ENCODE data around the gene LRBA. TPM values are rescaled to one million over a fixed set of nuclear protein-coding genes. Genes with fewer than 3 reads are reported as not detected.

Gene LRBA
- total and polyA plus RNA-seq, 2 of the 4 experiments (the other 2 are of a cell fraction): 10.2 to 51.6 TPM

DNA sequence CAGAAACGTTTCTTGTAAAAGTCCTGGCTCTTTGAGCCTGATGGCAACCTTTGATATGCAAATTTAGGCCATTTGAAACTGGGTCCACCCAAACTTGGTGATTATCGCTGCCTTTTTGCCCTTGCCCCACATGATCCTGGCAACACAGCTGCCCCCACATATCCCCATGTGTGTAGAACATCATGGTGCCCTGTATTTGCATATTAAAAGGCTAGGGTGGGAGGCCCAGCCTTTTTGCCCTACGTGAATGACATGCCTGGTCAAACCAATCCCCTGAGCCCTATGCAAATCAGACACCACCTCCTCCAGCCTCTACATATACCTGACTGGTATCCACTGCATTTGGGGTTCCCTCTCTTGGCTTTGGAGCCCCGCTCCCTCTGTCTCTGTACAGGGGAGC lies 230.8 kb downstream of the LRBA start:
- BruUV-seq (replicated peaks): no TSS peak
- no peak overlapping the region for H4K5ac ChIP-seq (ENCODE audit: low read depth, low read length)
- H3K4me3 ChIP-seq (ENCODE audit: insufficient read depth, low read depth, low read length): no peak overlapping the region
- H4K91ac ChIP-seq (ENCODE audit: insufficient read depth, low read depth, low read length): no peak overlapping the region
- H2AK5ac ChIP-seq (ENCODE audit: low read depth, low read length): no peak overlapping the region
- no peak overlapping the region for H2BK120ac ChIP-seq (ENCODE audit: low read depth, low read length)
- H3K27me3 ChIP-seq (ENCODE audit: control insufficient read depth, insufficient read depth, low read length): no peaks in the 10 kb centered on the region
- no peak overlapping the region for H3K23ac ChIP-seq (ENCODE audit: low read depth, low read length)
- H3K56ac ChIP-seq (ENCODE audit: extremely low read depth, insufficient read depth, low read length): no peak overlapping the region
- H3K9me3 ChIP-seq (ENCODE audit: control insufficient read depth, insufficient read depth, low read length): no peaks in the 10 kb centered on the region
- ChIA-PET CTCF (no interaction called here), POLR2A (ENCODE audit: unreplicated experiment) (no interaction called here)
- no peak overlapping the region for H3K4me2 ChIP-seq (ENCODE audit: low read depth, low read length)
- no peak overlapping the region for H3K4ac ChIP-seq (ENCODE audit: low read depth, low read length)
- H3K9me1 ChIP-seq (ENCODE audit: insufficient read depth, low read length): no peaks in the 10 kb centered on the region; the same call in 1 of the 2 replicates
- H2BK15ac ChIP-seq (ENCODE audit: low read depth, low read length): no peak overlapping the region
- intact Hi-C loops (cut with micrococcal nuclease) (no loop called here), dilution Hi-C loops (cut with HindIII; ENCODE audit: low sequenced_read_pairs, unreplicated experiment) (no loop called here), in situ Hi-C loops (cut with MboI; ENCODE audit: low sequenced_read_pairs) (no loop called here)
- TF ChIP-seq RAD21 (IDR thresholded peaks at IDR 0.05; ENCODE audit: low read length): no peak
- no peak for TF ChIP-seq RFX5 (IDR thresholded peaks at IDR 0.05; ENCODE audit: low read depth, low read length)
- TF ChIP-seq MAFK (IDR thresholded peaks at IDR 0.05; ENCODE audit: low read depth, low read length): no peak
- no peak for TF ChIP-seq RCOR1 (IDR thresholded peaks at IDR 0.05; ENCODE audit: insufficient replicate concordance, low read length)
- TF ChIP-seq, protein P1, sequence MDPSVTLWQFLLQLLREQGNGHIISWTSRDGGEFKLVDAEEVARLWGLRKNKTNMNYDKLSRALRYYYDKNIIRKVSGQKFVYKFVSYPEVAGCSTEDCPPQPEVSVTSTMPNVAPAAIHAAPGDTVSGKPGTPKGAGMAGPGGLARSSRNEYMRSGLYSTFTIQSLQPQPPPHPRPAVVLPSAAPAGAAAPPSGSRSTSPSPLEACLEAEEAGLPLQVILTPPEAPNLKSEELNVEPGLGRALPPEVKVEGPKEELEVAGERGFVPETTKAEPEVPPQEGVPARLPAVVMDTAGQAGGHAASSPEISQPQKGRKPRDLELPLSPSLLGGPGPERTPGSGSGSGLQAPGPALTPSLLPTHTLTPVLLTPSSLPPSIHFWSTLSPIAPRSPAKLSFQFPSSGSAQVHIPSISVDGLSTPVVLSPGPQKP (IDR thresholded peaks at IDR 0.05; ENCODE audit: borderline replicate concordance, low read depth, low read length): no peak
- no peak for TF ChIP-seq NFE2L2 (IDR thresholded peaks at IDR 0.05; ENCODE audit: low read depth, low read length)
- TF ChIP-seq, protein P2, sequence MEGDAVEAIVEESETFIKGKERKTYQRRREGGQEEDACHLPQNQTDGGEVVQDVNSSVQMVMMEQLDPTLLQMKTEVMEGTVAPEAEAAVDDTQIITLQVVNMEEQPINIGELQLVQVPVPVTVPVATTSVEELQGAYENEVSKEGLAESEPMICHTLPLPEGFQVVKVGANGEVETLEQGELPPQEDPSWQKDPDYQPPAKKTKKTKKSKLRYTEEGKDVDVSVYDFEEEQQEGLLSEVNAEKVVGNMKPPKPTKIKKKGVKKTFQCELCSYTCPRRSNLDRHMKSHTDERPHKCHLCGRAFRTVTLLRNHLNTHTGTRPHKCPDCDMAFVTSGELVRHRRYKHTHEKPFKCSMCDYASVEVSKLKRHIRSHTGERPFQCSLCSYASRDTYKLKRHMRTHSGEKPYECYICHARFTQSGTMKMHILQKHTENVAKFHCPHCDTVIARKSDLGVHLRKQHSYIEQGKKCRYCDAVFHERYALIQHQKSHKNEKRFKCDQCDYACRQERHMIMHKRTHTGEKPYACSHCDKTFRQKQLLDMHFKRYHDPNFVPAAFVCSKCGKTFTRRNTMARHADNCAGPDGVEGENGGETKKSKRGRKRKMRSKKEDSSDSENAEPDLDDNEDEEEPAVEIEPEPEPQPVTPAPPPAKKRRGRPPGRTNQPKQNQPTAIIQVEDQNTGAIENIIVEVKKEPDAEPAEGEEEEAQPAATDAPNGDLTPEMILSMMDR (conservative IDR thresholded peaks at IDR 0.05; ENCODE audit: low read depth, low read length): no peak
- no peak for TF ChIP-seq MAZ (IDR thresholded peaks at IDR 0.05; ENCODE audit: borderline replicate concordance, low read depth, low read length)
- no peak overlapping the region for H2BK5ac ChIP-seq (ENCODE audit: low read depth, low read length, poor library complexity, severe bottlenecking)
- no peak overlapping the region for H4K8ac ChIP-seq (ENCODE audit: low read depth in 2 of 2, low read length in 2 of 2)
- H2BK20ac ChIP-seq (ENCODE audit: low read depth, low read length): no peak overlapping the region
- no peak overlapping the region for H3K18ac ChIP-seq (ENCODE audit: low read depth, low read length)
- H3K79me1 ChIP-seq (ENCODE audit: low read depth in 1 of 2, low read length in 2 of 2): no peaks in the 10 kb centered on the region
- no peak for DNase-seq
- no peak overlapping the region for H3K14ac ChIP-seq (replicated peaks; ENCODE audit: low read depth, low read length)
- H3K36me3 ChIP-seq (ENCODE audit: control insufficient read depth, insufficient read depth, low read length): no peaks in the 10 kb centered on the region
- no peaks in the 10 kb centered on the region for H4K20me1 ChIP-seq (ENCODE audit: insufficient read depth, low read length)
- H2AK9ac ChIP-seq (replicated peaks; ENCODE audit: low read depth, low read length, poor library complexity): no peak overlapping the region
- WGBS, 2 experiments (ENCODE audit: extremely low coverage in 2 of 2, insufficient read length in 1 of 2): 100% methylated on average over 1 of the region's 4 CpGs; no CpG with 5 or more reads in 1 of the 2 experiments
- H3K9ac ChIP-seq (ENCODE audit: low read depth, low read length): no peak overlapping the region
- H3K27ac ChIP-seq (ENCODE audit: insufficient read depth, low read length): no peak overlapping the region
- no peak overlapping the region for H2AFZ ChIP-seq (replicated peaks; ENCODE audit: low read length, poor library complexity)
- ATAC-seq (ENCODE audit: low read depth): no peak
- H3K4me1 ChIP-seq (ENCODE audit: control insufficient read depth, insufficient read depth, low read length): no peaks in the 10 kb centered on the region
